GM19025 (cell line): ENCODE measurements around the gene CABP2.
A peak's percentile ranks its signal among the peaks of the same experiment; 100 is the strongest.
"Not testable (repeated sequence)": the region's sequence is repeated elsewhere in the genome, so short reads cannot be mapped to it uniquely, and the experiment has no call there.

Experiments used
- ATAC-seq: cut with Tn5 transposase; IDR thresholded peaks from one replicate; pipeline ENCODE4 v1.9.1; 2021; ENCODE audit warnings: mild to moderate bottlenecking, low read depth, moderate library complexity; ENCODE audit not compliant: unreplicated experiment

Gene CABP2

DNA sequence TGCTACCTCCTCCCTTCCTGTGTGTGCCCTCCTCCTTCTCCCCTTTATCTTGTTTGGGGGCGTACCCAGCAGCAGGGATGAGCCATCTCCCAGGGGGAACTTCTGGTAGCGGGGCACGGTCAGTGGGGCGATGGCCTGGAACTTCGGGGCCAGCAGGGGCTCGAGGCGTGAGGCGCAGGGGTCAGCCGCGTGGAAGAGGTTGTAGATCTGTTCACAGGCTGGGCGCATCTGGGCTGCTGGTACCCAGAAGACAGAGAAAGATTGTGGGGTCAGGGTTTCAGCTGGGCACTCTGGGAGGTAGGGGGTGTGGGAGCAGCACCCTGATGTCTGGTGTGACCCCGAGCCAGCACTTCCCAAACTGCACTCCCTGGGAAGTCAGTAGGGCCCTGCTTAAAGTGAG, 27.1 kb downstream of the CABP2 start:
- no peak for ATAC-seq

DNA sequence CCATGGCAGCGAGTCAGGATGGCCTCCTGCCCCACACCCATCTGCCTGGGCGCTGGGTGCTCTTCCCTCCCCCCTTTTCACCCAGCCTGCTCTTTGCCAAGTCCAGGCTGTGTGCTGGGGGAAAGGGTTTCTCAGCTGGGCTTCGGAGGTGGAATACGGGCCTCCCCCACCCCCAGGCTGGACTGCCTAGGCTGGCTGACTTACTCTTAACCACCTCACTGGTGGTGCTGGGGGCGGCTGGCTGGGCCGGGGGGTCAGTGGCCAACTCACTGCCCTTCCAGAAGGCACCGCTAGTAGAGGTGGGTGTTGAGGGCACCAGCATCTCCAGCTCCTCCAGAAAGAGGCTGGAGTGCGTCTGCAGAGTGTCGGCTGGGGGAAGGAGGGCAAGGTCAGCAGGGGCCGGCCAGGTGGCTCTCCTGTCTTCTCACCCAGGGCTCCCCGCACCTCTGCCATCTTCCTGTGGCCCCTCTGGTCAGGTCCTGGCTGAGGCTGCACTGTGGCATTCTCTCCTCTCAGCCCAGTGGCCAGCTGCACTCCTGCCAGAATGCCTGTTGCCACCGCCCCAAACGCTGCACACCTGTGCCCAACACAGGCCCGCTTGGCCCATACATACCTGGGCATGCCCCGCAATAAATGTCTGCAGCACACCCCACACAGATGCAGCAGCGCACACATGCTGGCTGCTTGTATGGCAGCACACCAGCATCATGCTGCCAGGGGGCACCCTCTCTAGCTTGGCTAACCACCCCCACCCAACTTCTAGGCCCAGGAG, 27.8 kb downstream of the CABP2 start:
- ATAC-seq, result no peak

DNA sequence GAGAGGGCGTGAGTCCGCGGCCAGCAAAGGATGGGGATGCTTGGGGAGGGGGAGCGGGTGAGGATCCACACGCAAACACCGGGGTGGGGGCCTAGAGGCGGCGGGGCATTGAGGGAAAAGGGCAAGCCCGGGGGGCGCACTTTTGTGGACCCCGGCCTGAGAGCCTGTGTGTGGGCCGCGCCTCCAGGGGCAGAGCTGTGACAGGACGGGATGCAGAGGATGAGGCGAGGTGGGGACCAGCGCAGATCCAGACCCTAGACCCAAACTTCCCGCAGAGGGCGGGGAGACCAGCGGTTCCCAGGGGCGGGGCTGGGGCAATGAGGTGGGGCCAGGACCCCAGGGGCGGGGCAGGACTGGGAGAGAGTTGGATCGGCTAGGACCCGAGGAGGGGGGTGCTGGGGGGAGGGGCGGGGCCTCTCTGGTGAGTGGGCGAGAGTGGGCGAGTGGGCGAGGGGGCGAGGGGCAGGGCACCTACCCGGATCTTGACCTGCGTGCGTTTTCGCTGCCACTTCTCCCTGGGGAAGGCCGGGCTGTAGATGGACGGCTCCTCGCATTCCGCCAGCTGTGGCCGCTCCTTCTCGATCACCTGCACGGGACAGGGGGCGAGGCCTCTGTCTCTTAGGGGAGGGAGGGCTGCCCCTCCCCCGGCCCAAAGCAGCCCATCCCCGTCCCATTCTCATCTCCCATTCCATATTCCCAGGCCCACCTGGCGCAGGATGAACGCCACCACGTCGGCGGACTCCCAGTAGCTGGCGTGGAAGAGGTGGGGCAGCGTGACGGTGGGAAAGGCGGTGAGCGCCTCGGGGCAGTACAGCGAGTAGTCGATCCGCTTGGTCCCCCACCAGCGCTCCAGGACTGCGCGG, 28.6 kb downstream of the CABP2 start:
- ATAC-seq, result no peak

DNA sequence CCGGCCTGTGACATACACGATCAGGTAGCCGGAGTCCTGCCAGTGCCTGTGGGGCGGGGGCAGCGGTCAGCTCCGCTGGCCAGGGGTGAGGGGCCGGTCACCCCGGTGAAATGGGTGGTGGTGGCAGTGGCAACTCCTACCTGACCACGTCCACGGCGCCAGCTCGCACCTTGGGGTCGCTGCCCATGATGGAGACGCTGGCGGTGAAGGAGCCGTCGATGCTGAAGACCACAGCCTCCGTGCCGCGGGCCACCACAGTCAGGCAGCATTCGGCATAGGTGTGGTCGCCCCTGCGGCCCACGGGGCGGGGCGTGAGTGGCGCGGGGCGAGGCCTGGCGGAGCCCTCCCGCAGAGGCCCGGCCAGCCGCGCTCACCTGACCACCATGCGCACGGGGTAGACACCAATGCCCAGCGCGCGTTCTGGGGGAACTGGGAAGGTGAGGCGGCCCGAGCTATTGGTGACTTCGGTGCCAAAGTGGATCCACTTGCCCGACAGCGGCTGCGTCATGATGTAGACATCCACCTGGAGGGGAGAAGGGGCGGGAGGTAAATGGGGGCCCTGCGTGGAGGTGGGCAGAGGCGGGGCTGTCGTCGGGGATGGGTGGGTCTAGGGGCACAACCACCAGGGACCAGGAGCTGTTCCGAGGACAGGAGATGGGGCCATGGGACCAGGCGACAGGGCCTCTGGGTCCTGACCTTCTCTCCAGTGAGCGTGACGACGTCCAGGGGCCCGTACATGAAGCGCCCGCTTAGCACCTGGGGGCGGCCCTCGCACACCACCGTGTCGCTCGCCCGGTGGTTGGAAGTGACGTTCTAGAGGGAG, 29.5 kb downstream of the CABP2 start:
- ATAC-seq, result no peak

DNA sequence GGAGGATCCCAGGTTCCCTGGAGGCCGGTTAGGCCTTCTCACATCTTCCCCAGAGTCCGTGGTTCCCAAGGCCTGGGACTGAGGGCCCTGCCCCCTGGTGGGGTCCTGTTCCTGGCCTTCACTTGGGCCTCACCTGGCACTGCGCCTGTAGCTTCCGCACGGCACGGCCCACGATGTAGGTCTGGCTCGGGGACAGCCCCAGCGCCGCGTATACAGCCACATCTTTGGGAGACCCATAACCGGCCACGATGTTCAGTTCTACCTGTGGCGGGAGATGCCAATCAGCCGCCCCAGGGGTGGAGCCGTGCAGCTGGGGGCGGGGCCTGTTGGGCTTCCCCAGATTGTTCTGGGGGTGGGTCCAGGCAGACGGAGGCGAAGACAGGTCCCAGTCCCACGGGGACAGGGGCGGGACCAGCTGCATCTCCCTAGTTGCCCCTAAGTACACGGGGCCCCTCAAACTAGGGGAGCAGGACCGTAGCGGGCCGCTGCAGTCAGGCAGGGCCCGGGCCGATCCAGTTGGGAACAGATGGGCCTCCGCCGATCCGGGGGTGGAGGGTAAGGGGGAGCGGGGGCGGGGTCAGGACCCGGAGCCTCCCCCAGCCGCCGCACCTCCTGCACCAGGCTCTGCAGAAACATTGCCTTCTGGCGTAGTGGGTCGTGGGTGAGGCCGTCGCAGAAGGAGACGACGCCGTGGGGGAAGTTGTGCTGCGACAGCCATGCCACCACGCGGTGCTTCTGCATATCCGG, 30.3 kb downstream of the CABP2 start:
- ATAC-seq, result no peak

DNA sequence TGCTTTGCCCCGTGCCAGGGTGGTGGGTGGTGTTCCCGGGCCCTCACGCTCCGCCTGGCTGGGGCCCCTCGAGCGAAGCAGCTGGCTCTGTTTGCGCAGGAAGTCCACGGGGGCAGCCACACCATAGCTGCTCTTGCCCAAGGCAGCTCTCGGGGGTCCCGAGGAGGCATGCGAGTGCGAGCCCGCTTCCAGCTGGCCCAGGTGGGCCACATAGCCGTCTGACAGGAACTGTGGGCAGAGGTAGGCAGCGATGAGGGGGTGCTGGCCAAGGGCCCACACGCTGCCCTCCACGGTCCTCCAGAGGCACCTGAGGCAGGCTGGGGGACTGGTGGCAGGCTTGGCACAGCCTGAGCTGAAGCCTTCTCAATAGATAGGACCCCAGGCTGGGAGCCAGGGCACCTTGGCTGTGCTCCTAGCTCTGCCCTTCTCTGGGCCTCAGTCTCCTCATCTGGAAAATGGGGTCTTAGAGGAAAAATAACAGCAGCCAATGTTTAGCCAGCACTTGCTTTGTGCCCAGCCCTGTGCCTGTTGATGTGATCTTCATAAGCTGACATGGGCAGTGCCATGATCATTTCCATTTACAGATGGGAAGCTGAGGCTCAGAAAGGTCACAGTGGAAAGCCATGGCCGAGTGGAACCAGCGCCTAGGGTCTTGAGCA, 31.0 kb downstream of the CABP2 start:
- no peak for ATAC-seq

DNA sequence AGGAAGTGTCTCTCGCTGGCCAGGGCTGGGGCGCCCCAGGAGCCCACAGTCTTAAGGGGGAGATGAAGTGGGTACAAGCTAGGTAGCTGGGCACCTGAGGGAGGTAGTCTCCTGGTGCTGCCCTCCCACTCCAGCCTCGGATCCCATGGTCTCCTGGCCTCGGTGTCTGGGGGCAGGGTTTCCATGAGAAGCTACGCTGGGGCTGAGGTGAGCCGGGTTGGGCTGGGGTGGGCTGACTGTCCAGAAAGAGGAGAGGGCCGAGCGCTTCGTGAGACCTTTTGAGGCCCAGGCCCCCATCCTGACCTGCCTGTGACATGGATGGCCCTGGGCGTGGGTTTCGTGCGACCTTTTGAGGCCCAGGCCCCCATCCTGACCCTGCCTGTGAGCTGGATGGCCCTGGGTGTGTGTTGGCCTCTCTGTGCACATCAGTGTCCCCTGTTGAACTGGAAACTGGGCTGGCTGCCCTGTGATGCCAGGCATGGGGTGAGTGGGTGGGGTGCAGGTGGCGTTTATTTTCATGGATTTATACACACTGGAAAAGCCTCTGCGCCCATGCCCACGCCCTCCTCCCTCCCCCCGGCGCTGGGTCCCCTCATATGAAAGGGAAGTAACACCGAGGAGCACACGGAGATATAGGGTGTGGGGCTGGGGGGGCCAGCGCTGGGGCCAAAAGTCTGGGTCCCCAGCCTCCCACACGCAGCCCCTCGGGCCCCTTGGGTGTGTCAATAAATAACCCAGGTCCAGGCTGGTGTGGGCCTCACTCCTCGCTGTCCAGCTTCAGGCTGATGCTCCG, 31.8 kb downstream of the CABP2 start:
- no peak for ATAC-seq

DNA sequence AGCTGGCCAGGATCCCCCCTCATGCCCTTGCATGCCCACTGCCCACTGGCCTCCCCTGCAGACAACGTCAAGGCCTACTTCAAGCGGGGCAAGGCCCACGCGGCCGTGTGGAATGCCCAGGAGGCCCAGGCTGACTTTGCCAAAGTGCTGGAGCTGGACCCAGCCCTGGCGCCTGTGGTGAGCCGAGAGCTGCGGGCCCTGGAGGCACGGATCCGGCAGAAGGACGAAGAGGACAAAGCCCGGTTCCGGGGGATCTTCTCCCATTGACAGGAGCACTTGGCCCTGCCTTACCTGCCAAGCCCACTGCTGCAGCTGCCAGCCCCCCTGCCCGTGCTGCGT, 32.5 kb downstream of the CABP2 start:
- no peak for ATAC-seq

DNA sequence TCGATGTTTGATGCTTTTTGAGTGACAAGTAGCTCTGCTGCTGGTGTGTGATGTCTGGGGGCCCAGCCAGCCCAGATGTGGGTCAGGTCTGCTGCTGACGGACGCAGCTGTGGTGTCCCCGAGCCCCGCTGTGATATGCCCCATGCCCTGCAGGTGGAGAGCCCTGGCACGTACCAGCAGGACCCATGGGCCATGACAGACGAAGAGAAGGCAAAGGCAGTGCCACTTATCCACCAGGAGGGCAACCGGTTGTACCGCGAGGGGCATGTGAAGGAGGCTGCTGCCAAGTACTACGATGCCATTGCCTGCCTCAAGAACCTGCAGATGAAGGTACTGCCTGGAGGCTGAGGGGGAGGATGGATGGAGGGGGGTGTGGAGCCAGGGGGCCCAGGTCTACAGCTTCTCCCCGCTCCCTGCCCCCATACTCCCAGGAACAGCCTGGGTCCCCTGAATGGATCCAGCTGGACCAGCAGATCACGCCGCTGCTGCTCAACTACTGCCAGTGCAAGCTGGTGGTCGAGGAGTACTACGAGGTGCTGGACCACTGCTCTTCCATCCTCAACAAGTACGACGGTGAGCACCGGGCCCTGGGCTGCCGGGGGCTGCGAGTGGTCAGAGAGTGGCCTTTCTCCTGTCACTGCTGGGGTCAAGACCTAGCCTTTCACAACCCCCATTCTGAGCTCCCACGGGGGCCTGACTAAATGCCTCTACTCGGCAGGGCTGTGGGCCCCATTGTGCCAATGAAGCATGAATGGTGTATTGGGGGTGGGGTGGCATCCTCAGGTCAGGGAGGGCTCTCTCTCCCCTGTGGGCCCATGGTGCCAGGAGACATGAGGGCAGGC, 33.1 kb downstream of the CABP2 start:
- no peak for ATAC-seq

DNA sequence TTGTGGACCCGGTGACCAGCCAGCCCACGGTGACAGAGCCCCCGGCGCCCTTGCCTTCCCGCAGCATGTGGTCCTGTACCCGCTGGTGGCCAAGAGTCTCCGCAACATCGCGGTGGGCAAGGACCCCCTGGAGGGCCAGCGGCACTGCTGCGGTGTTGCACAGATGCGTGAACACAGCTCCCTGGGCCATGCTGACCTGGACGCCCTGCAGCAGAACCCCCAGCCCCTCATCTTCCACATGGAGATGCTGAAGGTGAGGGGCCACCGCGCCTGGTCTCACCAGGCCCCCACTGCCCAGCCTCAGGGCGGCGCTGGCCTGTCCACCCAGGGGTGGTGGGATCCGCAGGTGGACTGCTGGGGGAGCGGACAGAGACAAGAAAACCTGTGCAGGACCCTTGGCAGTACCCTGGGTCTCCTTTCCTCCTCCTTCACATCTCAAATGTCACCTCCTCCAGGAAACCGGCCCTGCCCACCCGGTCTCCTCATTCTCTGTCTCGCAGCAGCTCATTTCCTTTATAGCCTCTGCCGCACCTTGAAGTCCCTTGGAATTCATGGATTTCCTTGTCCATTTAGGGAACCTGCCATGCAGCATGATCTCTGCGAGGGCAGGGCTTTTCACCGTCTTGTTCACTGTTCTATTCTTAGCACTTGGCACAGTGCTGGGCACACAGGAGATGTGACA, 33.9 kb downstream of the CABP2 start:
- no peak for ATAC-seq

DNA sequence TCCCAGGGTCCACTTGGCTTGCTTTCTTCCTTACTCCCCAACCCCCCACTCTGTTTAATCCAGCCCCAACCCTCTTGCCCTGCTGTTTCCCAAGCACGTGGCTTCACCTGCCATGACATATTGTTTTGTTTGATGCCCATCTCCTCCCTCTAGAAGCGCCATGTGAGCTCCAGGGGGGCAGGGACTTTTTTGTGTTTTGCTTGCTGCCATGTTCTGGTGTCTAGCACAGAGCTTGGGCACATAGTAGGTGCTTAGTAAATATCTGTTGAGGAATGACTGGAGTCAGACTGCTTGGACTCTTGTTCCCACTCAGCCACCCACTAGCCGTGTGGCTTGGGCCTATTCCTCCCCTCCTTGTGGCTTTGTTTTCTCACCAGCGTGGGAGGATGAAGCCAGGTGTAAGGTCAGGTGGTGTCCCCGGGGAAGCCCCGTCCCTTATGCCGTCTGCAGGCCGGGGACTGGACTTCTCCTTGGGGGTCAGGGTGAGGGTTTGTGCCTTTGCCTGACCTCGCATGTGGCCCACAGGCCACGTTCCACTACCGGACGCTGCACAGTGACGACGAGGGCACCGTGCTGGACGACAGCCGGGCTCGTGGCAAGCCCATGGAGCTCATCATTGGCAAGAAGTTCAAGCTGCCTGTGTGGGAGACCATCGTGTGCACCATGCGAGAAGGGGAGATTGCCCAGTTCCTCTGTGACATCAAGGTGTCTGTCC, 36.6 kb downstream of the CABP2 start:
- no peak for ATAC-seq

DNA sequence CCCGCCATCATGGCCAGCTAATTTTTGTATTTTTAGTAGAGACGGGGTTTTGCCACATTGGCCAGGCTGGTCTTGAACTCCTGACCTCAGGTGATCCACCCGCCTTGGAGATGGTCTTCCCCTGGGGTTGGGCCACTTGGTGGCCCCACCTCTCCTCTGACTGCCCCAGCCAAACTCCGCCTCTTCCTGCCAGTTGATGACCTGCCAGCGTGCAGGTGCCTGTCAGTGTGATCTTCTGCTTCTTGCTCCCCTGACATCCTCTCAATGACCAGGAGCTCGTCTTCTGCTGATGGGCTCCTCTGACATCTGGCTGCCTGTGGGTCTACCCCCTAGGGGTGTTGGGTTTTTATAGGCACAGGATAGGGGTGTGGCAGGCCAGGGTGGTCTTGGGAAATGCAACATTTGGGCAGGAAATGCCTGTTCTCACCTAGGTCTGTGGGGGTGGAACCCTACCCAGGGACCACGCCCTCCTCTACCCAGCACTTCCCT, 37.3 kb downstream of the CABP2 start:
- ATAC-seq, result not testable (repeated sequence)

DNA sequence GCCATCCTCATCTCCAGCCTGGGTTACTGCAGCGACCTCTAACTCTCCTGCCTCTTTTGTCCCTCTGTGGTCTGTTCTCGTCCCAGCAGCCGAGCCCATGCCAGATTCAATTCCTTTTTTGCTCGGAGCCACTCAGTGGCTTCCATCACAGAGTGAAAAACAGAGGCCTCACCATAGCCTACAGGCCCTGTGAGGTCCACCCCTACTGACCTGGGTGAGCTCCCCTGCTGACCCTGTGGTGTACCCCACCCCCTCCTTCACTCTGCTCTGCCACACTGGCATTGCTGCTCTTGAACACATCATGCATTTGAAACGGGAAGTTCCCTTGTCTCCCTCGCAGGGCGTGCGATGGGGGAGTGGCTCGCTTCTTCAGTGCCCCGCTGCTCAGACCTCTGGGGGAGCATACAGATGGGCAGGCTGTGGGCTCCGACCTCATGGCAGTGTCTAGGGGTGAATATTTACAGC, 38.4 kb downstream of the CABP2 start:
- ATAC-seq, result no peak

DNA sequence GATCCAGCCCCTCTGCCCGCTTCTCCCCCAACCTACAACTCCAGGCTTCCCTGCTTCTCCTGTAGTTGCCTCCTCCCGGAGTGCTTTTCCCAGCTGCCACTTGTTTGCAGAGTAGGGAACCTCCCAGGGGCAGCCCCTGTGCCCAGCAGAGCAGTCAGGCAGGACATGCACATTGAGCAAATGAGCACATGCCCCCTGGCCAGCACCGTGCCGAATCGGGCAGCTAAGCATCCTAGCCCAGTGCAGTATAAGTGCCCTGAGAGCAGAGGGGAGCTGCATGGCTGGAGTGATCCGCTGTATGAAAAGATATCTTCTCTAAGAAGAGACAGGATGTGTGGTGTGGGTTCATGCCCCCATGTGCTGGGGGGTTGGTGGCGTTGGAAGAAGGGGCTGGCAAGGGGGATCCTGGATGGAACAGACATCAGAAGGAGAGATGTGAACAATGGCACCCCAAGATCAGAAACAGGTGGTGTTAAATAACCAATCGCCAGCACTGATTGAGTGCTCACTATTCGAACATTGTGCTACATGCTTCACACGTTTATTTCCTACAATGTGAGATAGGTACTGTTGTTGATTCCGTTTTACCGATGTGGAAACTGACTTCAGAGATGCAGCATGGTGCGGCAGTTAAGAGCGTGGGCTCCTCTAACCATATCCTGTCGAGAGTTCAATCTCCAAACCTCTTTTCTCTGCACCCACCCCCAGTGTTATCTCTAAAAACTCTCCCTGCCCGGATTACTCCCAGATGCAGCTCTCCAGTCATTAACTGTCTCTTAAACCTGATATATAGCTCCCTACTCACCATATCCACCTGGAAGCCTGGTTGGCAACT, 39.2 kb downstream of the CABP2 start:
- no peak for ATAC-seq

DNA sequence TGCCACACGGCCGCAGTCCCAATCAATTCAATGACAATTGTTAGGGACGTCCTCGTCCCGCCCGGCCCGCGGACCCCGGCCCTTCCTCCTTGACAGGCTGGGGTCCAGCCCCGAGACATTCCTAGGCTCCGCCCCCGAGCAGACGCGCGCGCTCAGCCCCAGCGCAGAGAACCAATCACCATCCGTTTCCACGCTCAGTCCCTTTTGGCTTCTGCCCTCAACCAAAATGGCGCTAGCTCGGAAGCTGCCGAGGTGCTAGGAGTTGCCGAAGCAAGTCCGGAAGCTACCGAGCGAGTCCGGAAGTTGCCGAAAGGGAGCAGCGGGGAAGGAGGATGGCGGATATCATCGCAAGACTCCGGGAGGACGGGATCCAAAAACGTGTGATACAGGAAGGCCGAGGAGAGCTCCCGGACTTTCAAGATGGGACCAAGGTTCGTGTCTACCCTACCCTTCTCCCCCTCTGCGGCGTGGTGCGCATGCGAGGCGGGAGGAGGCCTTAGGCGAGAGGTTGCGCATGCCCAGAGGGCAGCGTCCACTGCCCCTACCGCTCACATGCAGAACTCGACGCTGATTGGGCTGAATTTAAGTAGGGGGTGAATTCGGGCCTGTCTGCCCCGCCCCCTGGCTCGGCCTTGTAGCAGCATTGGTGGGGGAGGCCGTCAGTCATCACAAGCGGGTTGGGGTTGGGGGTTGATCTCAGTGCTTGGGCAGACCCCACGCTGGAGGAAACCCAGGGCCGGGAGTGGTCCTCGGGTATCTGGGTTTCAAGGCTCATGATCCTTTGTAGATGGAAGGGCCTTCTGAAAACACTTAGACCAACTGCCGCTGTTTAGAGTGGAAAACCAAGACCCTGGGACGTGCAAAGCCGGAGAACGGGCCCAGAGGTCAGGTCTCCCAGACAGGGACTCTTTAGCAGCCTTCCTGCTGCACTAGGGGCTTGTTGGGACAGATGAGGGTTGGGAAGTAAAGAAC, 40.1 kb downstream of the CABP2 start, which contains the start of gene AIP:
AIP (plus strand) TSS at position 200 of the 972 bp plus-strand sequence; CDS start at position 333, 133 bp downstream.
- peak; percentile 62 for ATAC-seq
